ENCODE measurements around the gene CARMIL1.

- TF ChIP-seq GATA2 (IDR thresholded peaks at IDR 0.05; ENCODE audit: low read depth, low read length), result no peak
- TF ChIP-seq GATA3 (IDR thresholded peaks at IDR 0.05; ENCODE audit: low read depth, low read length), result no peak
Measured at GRCh38 chr6:25415701-25416100, 136.5 kb downstream of the CARMIL1 start.

Data from SH-SY5Y (cell line).